Thymus (tissue), 11 donors: ENCODE data around the gene MAPRE2. TPM values are rescaled to one million over a fixed set of nuclear protein-coding genes. Genes with fewer than 3 reads are reported as not detected.
"Not testable (repeated sequence)": the region's sequence is repeated elsewhere in the genome, so short reads cannot be mapped to it uniquely, and the experiment has no call there.

Source experiments
- DNase-seq, 9 donors: peaks; one replicate each; pipeline ENCODE4 v3.0.0-alpha.2; 2013; ENCODE audit warnings: low spot score in 9 of 9, low read depth in 6 of 9, missing footprints in 1 of 9
- H3K27ac ChIP-seq, 2 donors: one replicate each; pipeline ENCODE4 v1.5.1; 2013; ENCODE audit warnings: control low read depth in 1 of 2, low read depth in 1 of 2, low read length in 1 of 2, mild to moderate bottlenecking in 1 of 2, moderate library complexity in 1 of 2
- H3K27me3 ChIP-seq, 2 donors: one replicate each; pipeline ENCODE4 v1.5.1; 2013; ENCODE audit warnings: low read length in 1 of 2; ENCODE audit not compliant: control insufficient read depth in 2 of 2, insufficient read depth in 1 of 2
- H3K36me3 ChIP-seq, 2 donors: one replicate each; pipeline ENCODE4 v1.5.1; 2013; ENCODE audit warnings: low read length in 1 of 2, mild to moderate bottlenecking in 1 of 2, moderate library complexity in 1 of 2; ENCODE audit not compliant: control insufficient read depth in 2 of 2, insufficient read depth in 2 of 2
- H3K4me1 ChIP-seq, 2 donors: one replicate each; pipeline ENCODE4 v1.5.1; 2013; ENCODE audit warnings: low read length in 2 of 2; ENCODE audit not compliant: control insufficient read depth in 2 of 2, insufficient read depth in 2 of 2
- H3K4me3 ChIP-seq, 2 donors: one replicate each; pipeline ENCODE4 v1.5.1; 2013; ENCODE audit warnings: low read length in 2 of 2, control low read depth in 1 of 2, mild to moderate bottlenecking in 1 of 2
- H3K9me3 ChIP-seq, 2 donors: one replicate each; pipeline ENCODE4 v1.5.1; 2013; ENCODE audit warnings: low read length in 1 of 2, mild to moderate bottlenecking in 1 of 2; ENCODE audit not compliant: control insufficient read depth in 2 of 2, insufficient read depth in 1 of 2
- WGBS: extraction: QIAGEN DNeasy Blood & Tissue Kit; methylation state at CpG from one replicate; pipeline ENCODE4 v1.1.7; 2013; 5-methylcytosine and 5-hydroxymethylcytosine counted together
- polyA plus RNA-seq: library from polyadenylated mRNA; stranded (reverse); fragments of 200-250 nt; gene quantifications from one replicate; pipeline ENCODE4 v1.2.3, GENCODE V29; 2013
- total RNA-seq: library from RNA; stranded (reverse); fragments of 120-200 nt; gene quantifications from one replicate; pipeline ENCODE4 v1.2.4, GENCODE V29; 2013
- donor health status: healthy.

The MAPRE2 gene
- total and polyA plus RNA-seq, 2 donors, result 41.2 to 55.2 TPM

- H3K4me1 ChIP-seq, result peaks cover 6 to 7% of the 10 kb centered on the region in 2 donors
- no peaks in the 10 kb centered on the region for H3K27me3 ChIP-seq
- H3K36me3 ChIP-seq, result no peaks in the 10 kb centered on the region
- no peaks in the 10 kb centered on the region for H3K9me3 ChIP-seq
- H3K4me3 ChIP-seq, result no peak overlapping the region
- H3K27ac ChIP-seq, result no peak overlapping the region
- no peak for DNase-seq
- 96% methylated on average over 5 of the region's 5 CpGs for WGBS
Measured at GRCh38 chr18:35163721-35164120, 122.5 kb downstream of the MAPRE2 start.

DNA sequence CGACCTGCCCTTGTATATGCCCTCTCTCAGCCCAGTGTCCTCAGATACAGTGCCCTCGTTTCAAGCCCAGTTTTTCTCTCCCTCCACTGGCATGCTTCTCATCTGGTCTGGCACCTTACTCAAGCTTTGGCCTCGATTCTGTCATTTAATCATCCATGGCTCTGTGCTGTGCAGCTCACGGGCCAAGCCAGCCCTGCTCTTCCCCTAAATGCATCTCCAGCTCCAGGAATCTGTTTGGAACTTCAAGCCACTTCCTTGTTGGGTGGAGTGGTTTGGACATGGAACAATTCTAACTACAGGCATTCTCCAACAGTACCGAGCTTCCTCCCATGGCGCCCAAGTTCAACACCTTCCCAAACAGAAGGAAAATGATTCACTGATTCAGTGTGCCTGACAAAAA, 122.9 kb downstream of the MAPRE2 start:
- no peak overlapping the region for H3K4me3 ChIP-seq
- H3K4me1 ChIP-seq, result peaks cover 2 to 3% of the 10 kb centered on the region in 2 donors
- H3K27ac ChIP-seq, result no peak overlapping the region
- no peaks in the 10 kb centered on the region for H3K9me3 ChIP-seq
- H3K36me3 ChIP-seq, result no peaks in the 10 kb centered on the region
- 93% methylated on average over 6 of the region's 6 CpGs for WGBS
- no peak for DNase-seq
- H3K27me3 ChIP-seq, result no peaks in the 10 kb centered on the region

GRCh38 chr18:35167332-35167731, 126.1 kb downstream of the MAPRE2 start:
- Histone ChIP-seq H3K4me1 (no peaks in the 10 kb centered on the region), H3K27me3 (no peaks in the 10 kb centered on the region), H3K27ac (no peak overlapping the region), H3K9me3 (no peaks in the 10 kb centered on the region), H3K36me3 (no peaks in the 10 kb centered on the region), H3K4me3 (no peak overlapping the region)
- no peak for DNase-seq
- 95% methylated on average over 6 of the region's 6 CpGs for WGBS

GRCh38 chr18:35167857-35168256, 126.6 kb downstream of the MAPRE2 start:
- H3K36me3 ChIP-seq, result no peaks in the 10 kb centered on the region
- no peaks in the 10 kb centered on the region for H3K4me1 ChIP-seq
- no peaks in the 10 kb centered on the region for H3K9me3 ChIP-seq
- no peak overlapping the region for H3K4me3 ChIP-seq
- H3K27ac ChIP-seq, result no peak overlapping the region
- H3K27me3 ChIP-seq, result no peaks in the 10 kb centered on the region
- no peak for DNase-seq

DNA sequence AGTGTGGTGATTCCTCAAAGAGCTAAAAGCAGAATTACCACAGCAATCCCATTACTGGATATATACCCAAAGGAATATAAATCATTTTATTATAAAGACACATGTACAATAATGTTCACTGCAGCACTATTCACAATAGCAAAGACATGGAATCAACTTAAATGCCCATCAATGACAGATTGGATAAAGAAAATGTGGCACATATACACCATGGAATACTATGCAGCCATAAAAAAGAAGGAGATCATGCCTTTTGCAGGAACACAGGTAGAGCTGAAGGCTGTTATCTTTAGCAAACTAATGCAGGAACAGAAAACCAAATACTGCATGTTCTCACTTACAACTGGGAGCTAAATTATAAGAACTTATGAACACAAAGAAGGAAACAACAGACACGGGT, 129.1 kb downstream of the MAPRE2 start:
- 92% methylated on average over 1 of the region's 1 CpG for WGBS
- H3K27ac ChIP-seq, H3K36me3 ChIP-seq, DNase-seq, H3K4me1 ChIP-seq, H3K9me3 ChIP-seq, H3K27me3 ChIP-seq, H3K4me3 ChIP-seq: not testable (repeated sequence)

DNA sequence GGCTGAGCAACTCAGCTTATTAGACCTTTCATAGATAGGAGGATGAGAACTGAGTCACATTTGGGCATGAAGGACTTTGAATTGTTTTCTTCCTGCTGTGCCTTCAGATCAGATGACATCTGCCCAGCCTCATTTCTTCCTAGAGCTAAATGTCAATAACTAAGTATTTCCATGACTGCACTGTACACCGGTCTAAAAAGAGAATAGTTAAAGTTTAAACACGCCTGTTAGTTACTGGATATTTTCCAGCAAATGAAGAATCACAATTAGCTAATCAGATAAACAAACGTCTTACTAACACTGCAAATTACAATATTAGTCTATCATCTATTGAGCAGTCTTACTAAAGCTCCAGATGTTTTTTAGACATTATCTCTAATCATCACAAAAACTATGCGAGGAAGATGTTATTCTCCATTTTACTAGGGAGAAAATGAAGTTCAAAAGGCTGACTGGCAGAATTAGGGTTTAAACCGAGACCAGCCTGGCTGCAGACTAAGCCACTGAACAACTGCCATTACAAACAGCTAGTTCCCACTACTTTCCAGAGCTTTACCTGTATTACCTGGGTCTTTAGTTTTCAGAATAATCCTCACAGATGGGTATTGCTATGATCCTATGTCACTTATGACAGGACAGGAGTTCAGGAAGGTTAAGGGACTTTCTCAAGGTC, 130.2 kb downstream of the MAPRE2 start:
- H3K27ac ChIP-seq, result no peak overlapping the region
- H3K36me3 ChIP-seq, result no peaks in the 10 kb centered on the region
- H3K9me3 ChIP-seq, result no peaks in the 10 kb centered on the region
- no peaks in the 10 kb centered on the region for H3K4me1 ChIP-seq
- WGBS, result 89% methylated on average over 5 of the region's 5 CpGs
- no peak for DNase-seq
- H3K27me3 ChIP-seq, result no peaks in the 10 kb centered on the region
- no peak overlapping the region for H3K4me3 ChIP-seq

DNA sequence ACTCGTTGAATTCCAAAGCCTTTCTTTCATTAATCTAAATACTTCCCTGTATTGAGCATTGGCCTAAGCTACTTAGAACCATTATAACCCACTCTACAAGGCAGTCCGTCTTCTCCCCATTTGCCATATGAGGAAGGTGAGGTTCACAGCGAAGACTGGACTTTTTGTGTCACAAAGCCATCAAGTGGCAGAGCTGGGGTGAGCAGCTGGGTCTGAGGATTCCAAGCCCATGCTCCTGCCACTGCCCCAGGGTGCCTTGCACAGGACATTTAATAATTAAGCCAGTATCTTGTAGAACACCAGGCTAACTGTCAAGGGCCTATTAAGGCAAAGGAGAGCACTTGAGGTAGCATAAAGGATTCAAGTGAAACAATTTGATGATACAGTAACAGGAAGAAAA, 130.8 kb downstream of the MAPRE2 start:
- 98% methylated on average over 3 of the region's 3 CpGs for WGBS
- Histone ChIP-seq H3K4me1 (no peaks in the 10 kb centered on the region), H3K27ac (no peak overlapping the region), H3K36me3 (no peaks in the 10 kb centered on the region), H3K4me3 (no peak overlapping the region), H3K27me3 (no peaks in the 10 kb centered on the region), H3K9me3 (no peaks in the 10 kb centered on the region)
- DNase-seq, result no peak

DNA sequence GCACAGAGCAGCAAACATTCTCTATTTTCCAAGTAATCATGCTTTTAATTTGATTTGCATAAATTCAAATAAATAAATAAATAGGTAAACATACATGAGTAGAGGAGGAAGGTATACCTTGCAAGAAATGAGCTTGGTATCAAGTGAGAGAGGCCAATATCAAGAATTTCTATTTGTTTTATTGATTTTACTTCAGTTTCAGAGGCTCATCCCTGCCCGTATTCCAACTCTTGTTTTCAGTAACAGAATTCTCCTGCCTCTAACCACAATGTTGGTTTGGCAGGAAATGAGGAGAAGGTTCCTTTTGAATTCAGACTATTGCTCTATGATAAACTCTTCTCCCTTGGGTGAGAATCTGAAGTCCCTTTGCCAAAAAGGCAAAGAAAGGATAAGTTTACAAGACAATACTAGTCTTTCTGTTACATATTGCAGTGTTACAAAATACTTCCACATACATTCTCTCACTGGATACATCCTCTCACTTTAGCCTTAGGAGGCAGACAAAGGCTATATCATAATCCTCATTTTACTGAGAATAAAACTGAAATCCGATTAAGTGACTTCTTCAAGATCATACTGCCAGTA, 131.3 kb downstream of the MAPRE2 start:
- Histone ChIP-seq H3K27ac (no peak overlapping the region), H3K36me3 (no peaks in the 10 kb centered on the region), H3K4me3 (no peak overlapping the region), H3K9me3 (no peaks in the 10 kb centered on the region), H3K4me1 (no peaks in the 10 kb centered on the region), H3K27me3 (no peaks in the 10 kb centered on the region)
- no peak for DNase-seq
- 59% methylated on average over 2 of the region's 2 CpGs for WGBS

- no peak overlapping the region for H3K27ac ChIP-seq
- no peaks in the 10 kb centered on the region for H3K27me3 ChIP-seq
- H3K4me1 ChIP-seq, result no peaks in the 10 kb centered on the region
- 24% methylated on average over 5 of the region's 5 CpGs for WGBS
- no peaks in the 10 kb centered on the region for H3K9me3 ChIP-seq
- no peaks in the 10 kb centered on the region for H3K36me3 ChIP-seq
- no peak overlapping the region for H3K4me3 ChIP-seq
- peak in 3 of 9 donors; percentile 6 to 46 (median 15) for DNase-seq
Measured at GRCh38 chr18:35174093-35174731, 133.0 kb downstream of the MAPRE2 start.
